Activated CD8-positive, alpha-beta memory T cell treated with anti-CD3 and anti-CD28 coated beads for 1 hour (primary cell): ENCODE results near the gene MTLN.
A peak's percentile ranks its signal among the peaks of the same experiment; 100 is the strongest.
"Not testable (repeated sequence)": the region's sequence is repeated elsewhere in the genome, so short reads cannot be mapped to it uniquely, and the experiment has no call there.

Experiments
- DNase-seq, 2 donors: peaks; one replicate each; pipeline ENCODE4 v3.0.0-alpha.2; 2020; ENCODE audit warnings: low read depth in 1 of 2; ENCODE audit errors: extremely low read depth in 1 of 2

The MTLN gene

GRCh38 chr2:110204408-110205385, 7.7 kb downstream of the MTLN start, which contains the start of gene NPHP1:
Gene NPHP1, minus strand, starts transcription at chr2:110205013. Its CDS starts 45 bp downstream, at chr2:110204968.
- peak; percentile 63 to 71 for DNase-seq

GRCh38 chr2:110198016-110198415, 14.3 kb downstream of the MTLN start:
- DNase-seq: no peak

- no peak for DNase-seq
Observed at GRCh38 chr2:110197452-110197851, 14.9 kb downstream of the MTLN start.

- not testable (repeated sequence) for DNase-seq
Observed at GRCh38 chr2:110190169-110190568, 22.2 kb downstream of the MTLN start.

- no peak for DNase-seq
Observed at GRCh38 chr2:110182449-110182848, 29.9 kb downstream of the MTLN start.

GRCh38 chr2:110180036-110180435, 32.3 kb downstream of the MTLN start:
- no peak for DNase-seq

GRCh38 chr2:110173523-110173922, 38.8 kb downstream of the MTLN start:
- no peak for DNase-seq

- no peak for DNase-seq
Observed at GRCh38 chr2:110172506-110172905, 39.8 kb downstream of the MTLN start.

GRCh38 chr2:110170102-110170501, 42.2 kb downstream of the MTLN start:
- DNase-seq: no peak

- DNase-seq: no peak
Observed at GRCh38 chr2:110167326-110168000, 44.9 kb downstream of the MTLN start.

GRCh38 chr2:110166266-110166665, 46.1 kb downstream of the MTLN start:
- DNase-seq: no peak
